ENCODE results near the gene SASS6. TPM values are rescaled to one million over a fixed set of nuclear protein-coding genes. Genes with fewer than 3 reads are reported as not detected.

Gene SASS6
- total RNA-seq, 1 donor from 2014 or later = 11.1 TPM

GRCh38 chr1:100115524-100115923 is 17.2 kb downstream of the SASS6 start:
- H3K27ac Mint-ChIP-seq = no peak overlapping the region
- H3K9me3 Mint-ChIP-seq (ENCODE audit: low read depth) = peaks cover 6% of the 10 kb centered on the region
- H3K27me3 Mint-ChIP-seq = no peaks in the 10 kb centered on the region
- TF ChIP-seq, protein P1, sequence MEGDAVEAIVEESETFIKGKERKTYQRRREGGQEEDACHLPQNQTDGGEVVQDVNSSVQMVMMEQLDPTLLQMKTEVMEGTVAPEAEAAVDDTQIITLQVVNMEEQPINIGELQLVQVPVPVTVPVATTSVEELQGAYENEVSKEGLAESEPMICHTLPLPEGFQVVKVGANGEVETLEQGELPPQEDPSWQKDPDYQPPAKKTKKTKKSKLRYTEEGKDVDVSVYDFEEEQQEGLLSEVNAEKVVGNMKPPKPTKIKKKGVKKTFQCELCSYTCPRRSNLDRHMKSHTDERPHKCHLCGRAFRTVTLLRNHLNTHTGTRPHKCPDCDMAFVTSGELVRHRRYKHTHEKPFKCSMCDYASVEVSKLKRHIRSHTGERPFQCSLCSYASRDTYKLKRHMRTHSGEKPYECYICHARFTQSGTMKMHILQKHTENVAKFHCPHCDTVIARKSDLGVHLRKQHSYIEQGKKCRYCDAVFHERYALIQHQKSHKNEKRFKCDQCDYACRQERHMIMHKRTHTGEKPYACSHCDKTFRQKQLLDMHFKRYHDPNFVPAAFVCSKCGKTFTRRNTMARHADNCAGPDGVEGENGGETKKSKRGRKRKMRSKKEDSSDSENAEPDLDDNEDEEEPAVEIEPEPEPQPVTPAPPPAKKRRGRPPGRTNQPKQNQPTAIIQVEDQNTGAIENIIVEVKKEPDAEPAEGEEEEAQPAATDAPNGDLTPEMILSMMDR (IDR thresholded peaks at IDR 0.05; ENCODE audit: unreplicated experiment) = no peak
- H3K4me1 Mint-ChIP-seq (ENCODE audit: low read depth) = no peaks in the 10 kb centered on the region
- H3K36me3 Mint-ChIP-seq (ENCODE audit: insufficient read depth) = peaks cover 15% of the 10 kb centered on the region
- no peak overlapping the region for H3K4me3 Mint-ChIP-seq (ENCODE audit: low read depth)
- DNase-seq (ENCODE audit: low spot score, unreplicated experiment) = no peak

- H3K36me3 Mint-ChIP-seq (ENCODE audit: insufficient read depth) = peaks cover 16% of the 10 kb centered on the region
- H3K4me3 Mint-ChIP-seq (ENCODE audit: low read depth) = no peak overlapping the region
- TF ChIP-seq, protein P1 (IDR thresholded peaks at IDR 0.05; ENCODE audit: unreplicated experiment) = no peak
- H3K27me3 Mint-ChIP-seq = no peaks in the 10 kb centered on the region
- H3K27ac Mint-ChIP-seq = no peak overlapping the region
- H3K4me1 Mint-ChIP-seq (ENCODE audit: low read depth) = peaks cover 2% of the 10 kb centered on the region
- H3K9me3 Mint-ChIP-seq (ENCODE audit: low read depth) = peaks cover 6% of the 10 kb centered on the region
- no peak for DNase-seq (ENCODE audit: low spot score, unreplicated experiment)
Observed at GRCh38 chr1:100109554-100110066, 23.1 kb downstream of the SASS6 start.

- peaks cover 2% of the 10 kb centered on the region for H3K4me1 Mint-ChIP-seq (ENCODE audit: low read depth)
- peaks cover 7% of the 10 kb centered on the region for H3K36me3 Mint-ChIP-seq (ENCODE audit: insufficient read depth)
- DNase-seq (ENCODE audit: low spot score, unreplicated experiment) = no peak
- H3K27ac Mint-ChIP-seq = no peak overlapping the region
- TF ChIP-seq, protein P1 (IDR thresholded peaks at IDR 0.05; ENCODE audit: unreplicated experiment) = no peak
- H3K27me3 Mint-ChIP-seq = no peaks in the 10 kb centered on the region
- peaks cover 2% of the 10 kb centered on the region for H3K9me3 Mint-ChIP-seq (ENCODE audit: low read depth)
- no peak overlapping the region for H3K4me3 Mint-ChIP-seq (ENCODE audit: low read depth)
Observed at GRCh38 chr1:100107696-100108095, 25.0 kb downstream of the SASS6 start.

- Mint-ChIP-seq H3K27ac (no peak overlapping the region), H3K4me3 (ENCODE audit: low read depth) (no peak overlapping the region), H3K27me3 (no peaks in the 10 kb centered on the region), H3K9me3 (ENCODE audit: low read depth) (no peaks in the 10 kb centered on the region), H3K4me1 (ENCODE audit: low read depth) (no peaks in the 10 kb centered on the region), H3K36me3 (ENCODE audit: insufficient read depth) (peaks cover 20% of the 10 kb centered on the region)
- TF ChIP-seq, protein P1 (IDR thresholded peaks at IDR 0.05; ENCODE audit: unreplicated experiment) = no peak
- no peak for DNase-seq (ENCODE audit: low spot score, unreplicated experiment)
Observed at GRCh38 chr1:100101564-100101963, 31.2 kb downstream of the SASS6 start.

- Mint-ChIP-seq H3K4me1 (ENCODE audit: low read depth) (no peaks in the 10 kb centered on the region), H3K36me3 (ENCODE audit: insufficient read depth) (peaks cover 26% of the 10 kb centered on the region), H3K4me3 (ENCODE audit: low read depth) (no peak overlapping the region), H3K9me3 (ENCODE audit: low read depth) (peaks cover 4% of the 10 kb centered on the region), H3K27me3 (no peaks in the 10 kb centered on the region), H3K27ac (no peak overlapping the region)
- DNase-seq (ENCODE audit: low spot score, unreplicated experiment) = no peak
- TF ChIP-seq, protein P1 (IDR thresholded peaks at IDR 0.05; ENCODE audit: unreplicated experiment) = no peak
Observed at GRCh38 chr1:100100202-100100601, 32.5 kb downstream of the SASS6 start.

Measured in progenitor cell of endocrine pancreas (in vitro differentiated cells).